Measurements from ENCODE around the gene USE1.
A peak's percentile ranks its signal among the peaks of the same experiment; 100 is the strongest.

DNA sequence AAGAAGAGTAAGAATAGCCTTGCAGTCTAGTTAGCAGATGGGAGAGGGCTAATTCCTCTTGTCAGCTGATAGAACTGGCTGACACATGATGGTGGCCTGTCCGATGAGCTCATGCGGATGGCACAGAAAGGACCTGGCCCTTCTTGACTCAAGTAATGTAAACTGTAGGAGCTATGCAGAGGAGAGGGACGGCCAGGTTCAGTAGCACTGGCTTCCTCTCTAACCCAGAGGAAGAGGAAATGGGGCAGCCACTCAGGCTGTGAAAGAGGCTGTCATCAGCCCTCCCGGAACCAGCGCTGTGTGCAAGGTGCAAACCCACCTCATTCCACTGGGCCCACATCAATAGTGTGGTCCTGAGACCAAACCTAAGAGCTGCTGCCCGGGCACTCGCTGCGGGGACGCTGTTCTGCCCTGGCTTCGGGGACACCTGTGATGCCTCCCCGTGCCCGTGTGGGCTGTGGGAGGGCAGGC, 30.8 kb upstream of the USE1 start:
- TF ChIP-seq POLR2A (IDR thresholded peaks at IDR 0.05; ENCODE audit: low read depth, low read length) (peak; percentile 62; the same call in 1 of the 2 replicates), POLR2AphosphoS5 (IDR thresholded peaks at IDR 0.05; ENCODE audit: low read depth, low read length) (no peak)

Data from GM12892 (cell line).